ENCODE results near the gene IFFO2. TPM values are rescaled to one million over a fixed set of nuclear protein-coding genes. Genes with fewer than 3 reads are reported as not detected.

Gene IFFO2
- total and polyA plus RNA-seq, 2 of the 13 experiments (the other 11 are each of a cell fraction or from before 2014, with no cell fraction given): 7.3 to 16.7 TPM

- TF ChIP-seq ZNF276 (CRISPR knock-in tag; IDR thresholded peaks at IDR 0.05; ENCODE audit: low read depth): no peak
- TF ChIP-seq ZC3H13 (CRISPR knock-in tag; IDR thresholded peaks at IDR 0.05): no peak; the same call in 1 of the 2 replicates
- TF ChIP-seq RELA (CRISPR knock-in tag; IDR thresholded peaks at IDR 0.05): no peak; the same call in 1 of the 2 replicates
- no peak for TF ChIP-seq MTERF4 (CRISPR knock-in tag; IDR thresholded peaks at IDR 0.05)
- TF ChIP-seq HOXA5 (CRISPR knock-in tag; IDR thresholded peaks at IDR 0.05): 0 out of 2 replicates have a peak, but pooled peaks have one; percentile 37
- peak; percentile 88 for TF ChIP-seq HNRNPL (IDR thresholded peaks at IDR 0.05; ENCODE audit: low read depth, low read length)
- TF ChIP-seq, protein P1, sequence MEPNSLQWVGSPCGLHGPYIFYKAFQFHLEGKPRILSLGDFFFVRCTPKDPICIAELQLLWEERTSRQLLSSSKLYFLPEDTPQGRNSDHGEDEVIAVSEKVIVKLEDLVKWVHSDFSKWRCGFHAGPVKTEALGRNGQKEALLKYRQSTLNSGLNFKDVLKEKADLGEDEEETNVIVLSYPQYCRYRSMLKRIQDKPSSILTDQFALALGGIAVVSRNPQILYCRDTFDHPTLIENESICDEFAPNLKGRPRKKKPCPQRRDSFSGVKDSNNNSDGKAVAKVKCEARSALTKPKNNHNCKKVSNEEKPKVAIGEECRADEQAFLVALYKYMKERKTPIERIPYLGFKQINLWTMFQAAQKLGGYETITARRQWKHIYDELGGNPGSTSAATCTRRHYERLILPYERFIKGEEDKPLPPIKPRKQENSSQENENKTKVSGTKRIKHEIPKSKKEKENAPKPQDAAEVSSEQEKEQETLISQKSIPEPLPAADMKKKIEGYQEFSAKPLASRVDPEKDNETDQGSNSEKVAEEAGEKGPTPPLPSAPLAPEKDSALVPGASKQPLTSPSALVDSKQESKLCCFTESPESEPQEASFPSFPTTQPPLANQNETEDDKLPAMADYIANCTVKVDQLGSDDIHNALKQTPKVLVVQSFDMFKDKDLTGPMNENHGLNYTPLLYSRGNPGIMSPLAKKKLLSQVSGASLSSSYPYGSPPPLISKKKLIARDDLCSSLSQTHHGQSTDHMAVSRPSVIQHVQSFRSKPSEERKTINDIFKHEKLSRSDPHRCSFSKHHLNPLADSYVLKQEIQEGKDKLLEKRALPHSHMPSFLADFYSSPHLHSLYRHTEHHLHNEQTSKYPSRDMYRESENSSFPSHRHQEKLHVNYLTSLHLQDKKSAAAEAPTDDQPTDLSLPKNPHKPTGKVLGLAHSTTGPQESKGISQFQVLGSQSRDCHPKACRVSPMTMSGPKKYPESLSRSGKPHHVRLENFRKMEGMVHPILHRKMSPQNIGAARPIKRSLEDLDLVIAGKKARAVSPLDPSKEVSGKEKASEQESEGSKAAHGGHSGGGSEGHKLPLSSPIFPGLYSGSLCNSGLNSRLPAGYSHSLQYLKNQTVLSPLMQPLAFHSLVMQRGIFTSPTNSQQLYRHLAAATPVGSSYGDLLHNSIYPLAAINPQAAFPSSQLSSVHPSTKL (CRISPR knock-in tag; IDR thresholded peaks at IDR 0.05): peak; percentile 84
- TF ChIP-seq KDM2A (CRISPR knock-in tag; IDR thresholded peaks at IDR 0.05; ENCODE audit: borderline replicate concordance, low read depth): peak; percentile 53; the same call in 1 of the 2 replicates
- no peak for TF ChIP-seq ZNF335 (CRISPR knock-in tag; IDR thresholded peaks at IDR 0.05)
- TF ChIP-seq KAT7 (CRISPR knock-in tag; IDR thresholded peaks at IDR 0.05; ENCODE audit: borderline replicate concordance): peak; percentile 68; the same call in 1 of the 2 replicates
- TF ChIP-seq ZBTB20 (CRISPR knock-in tag; IDR thresholded peaks at IDR 0.05; ENCODE audit: borderline replicate concordance, low read depth): peak; percentile 58; the same call in 1 of the 2 replicates
- TF ChIP-seq ZNF569 (CRISPR knock-in tag; IDR thresholded peaks at IDR 0.05; ENCODE audit: borderline replicate concordance): no peak
- no peak for TF ChIP-seq SMAD9 (CRISPR knock-in tag; IDR thresholded peaks at IDR 0.05)
- no peak for TF ChIP-seq ZNF891 (CRISPR knock-in tag; IDR thresholded peaks at IDR 0.05)
- TF ChIP-seq, protein P2, sequence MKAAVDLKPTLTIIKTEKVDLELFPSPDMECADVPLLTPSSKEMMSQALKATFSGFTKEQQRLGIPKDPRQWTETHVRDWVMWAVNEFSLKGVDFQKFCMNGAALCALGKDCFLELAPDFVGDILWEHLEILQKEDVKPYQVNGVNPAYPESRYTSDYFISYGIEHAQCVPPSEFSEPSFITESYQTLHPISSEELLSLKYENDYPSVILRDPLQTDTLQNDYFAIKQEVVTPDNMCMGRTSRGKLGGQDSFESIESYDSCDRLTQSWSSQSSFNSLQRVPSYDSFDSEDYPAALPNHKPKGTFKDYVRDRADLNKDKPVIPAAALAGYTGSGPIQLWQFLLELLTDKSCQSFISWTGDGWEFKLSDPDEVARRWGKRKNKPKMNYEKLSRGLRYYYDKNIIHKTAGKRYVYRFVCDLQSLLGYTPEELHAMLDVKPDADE (CRISPR knock-in tag; IDR thresholded peaks at IDR 0.05): no peak
- TF ChIP-seq, protein P3, sequence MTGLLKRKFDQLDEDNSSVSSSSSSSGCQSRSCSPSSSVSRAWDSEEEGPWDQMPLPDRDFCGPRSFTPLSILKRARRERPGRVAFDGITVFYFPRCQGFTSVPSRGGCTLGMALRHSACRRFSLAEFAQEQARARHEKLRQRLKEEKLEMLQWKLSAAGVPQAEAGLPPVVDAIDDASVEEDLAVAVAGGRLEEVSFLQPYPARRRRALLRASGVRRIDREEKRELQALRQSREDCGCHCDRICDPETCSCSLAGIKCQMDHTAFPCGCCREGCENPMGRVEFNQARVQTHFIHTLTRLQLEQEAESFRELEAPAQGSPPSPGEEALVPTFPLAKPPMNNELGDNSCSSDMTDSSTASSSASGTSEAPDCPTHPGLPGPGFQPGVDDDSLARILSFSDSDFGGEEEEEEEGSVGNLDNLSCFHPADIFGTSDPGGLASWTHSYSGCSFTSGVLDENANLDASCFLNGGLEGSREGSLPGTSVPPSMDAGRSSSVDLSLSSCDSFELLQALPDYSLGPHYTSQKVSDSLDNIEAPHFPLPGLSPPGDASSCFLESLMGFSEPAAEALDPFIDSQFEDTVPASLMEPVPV (CRISPR knock-in tag; IDR thresholded peaks at IDR 0.05): no peak
- TF ChIP-seq MXD4 (CRISPR knock-in tag; IDR thresholded peaks at IDR 0.05): peak; percentile 53; the same call in 1 of the 2 replicates
- peak; percentile 71; the same call in 1 of the 2 replicates for TF ChIP-seq ZNF747 (CRISPR knock-in tag; IDR thresholded peaks at IDR 0.05; ENCODE audit: borderline replicate concordance)
Observed at GRCh38 chr1:18901147-18901951, 55.1 kb downstream of the IFFO2 start (continued).
